Esophagus mucosa (tissue), 1 donor: ENCODE data around the gene ZC3H18. TPM values are rescaled to one million over a fixed set of nuclear protein-coding genes. Genes with fewer than 3 reads are reported as not detected.

Experiments
- total RNA-seq: library from RNA; stranded (reverse); gene quantifications from one replicate; pipeline ENCODE4 v1.2.4, GENCODE V29; 2023
- donor health status: DM: yes; HTN: yes; CAD: no.

The ZC3H18 gene
- total RNA-seq, 1 donor from 2014 or later = 21.9 TPM

Other genes with a start within 250 kb of the ZC3H18 start
- gene ZNF469, start 187.4 kb upstream of the ZC3H18 start, total RNA-seq = 0.24 TPM
- gene ZFPM1, start 117.1 kb upstream of the ZC3H18 start, total RNA-seq = 3.2 TPM
- gene IL17C, start 68.2 kb downstream of the ZC3H18 start, total RNA-seq = not detected
- gene CYBA, start 80.7 kb downstream of the ZC3H18 start, total RNA-seq = 66.3 TPM
- gene MVD, start 92.7 kb downstream of the ZC3H18 start, total RNA-seq = 154 TPM
- 0.28 TPM for gene SNAI3, start 116.1 kb downstream of the ZC3H18 start, total RNA-seq
- 4.7 TPM for gene RNF166, start 136.0 kb downstream of the ZC3H18 start, total RNA-seq
- gene CTU2, start 136.1 kb downstream of the ZC3H18 start, total RNA-seq = 14.3 TPM
- 64.7 TPM for gene PIEZO1, start 214.8 kb downstream of the ZC3H18 start, total RNA-seq
- gene CDT1, start 233.4 kb downstream of the ZC3H18 start, total RNA-seq = 21.6 TPM
- gene APRT, start 241.5 kb downstream of the ZC3H18 start, total RNA-seq = 207 TPM